Bronchial epithelial cell (primary cell): ENCODE data around the gene MICU1. TPM values are rescaled to one million over a fixed set of nuclear protein-coding genes. Genes with fewer than 3 reads are reported as not detected.

ENCODE experiments used
- DNase-seq: peaks from one replicate; pipeline ENCODE4 v3.0.0-alpha.2; 2010; ENCODE audit warnings: low read depth
- FAIRE-seq: peaks from 2 replicates; lab custom pipeline; 2011; peaks lifted over from hg19 to GRCh38; lab: Jason Lieb, UNC
- H3K27me3 ChIP-seq: 2 replicates; pipeline ENCODE4 v1.5.1; 2011; ENCODE audit warnings: low read length; ENCODE audit not compliant: control insufficient read depth, insufficient read depth
- H3K36me3 ChIP-seq: 2 replicates; pipeline ENCODE4 v1.5.1; 2011; ENCODE audit warnings: low read length; ENCODE audit not compliant: control insufficient read depth, insufficient read depth
- H3K4me3 ChIP-seq: 2 replicates; pipeline ENCODE4 v1.5.1; 2011; ENCODE audit warnings: mild to moderate bottlenecking, low read depth, low read length, control low read depth
- CTCF ChIP-seq: IDR thresholded peaks from 2 replicates; pipeline ENCODE4 v1.5.1; 2011; ENCODE audit warnings: mild to moderate bottlenecking, moderate library complexity, low read length, control low read depth, inconsistent platforms; ENCODE audit not compliant: insufficient read depth, severe bottlenecking
- total RNA-seq: library from RNA; depleted of rRNA; stranded (reverse); fragments of >200 nt; gene quantifications from 2 replicates; pipeline ENCODE4 v1.2.1, GENCODE V29; 2014

Gene MICU1
- total RNA-seq, 1 donor from 2014 or later: 20.8 TPM

- no peak for DNase-seq
- no peak for FAIRE-seq
- no peak for TF ChIP-seq CTCF
- Histone ChIP-seq H3K4me3 (no peak overlapping the region), H3K27me3 (no peaks in the 10 kb centered on the region), H3K36me3 (no peaks in the 10 kb centered on the region)
Observed at GRCh38 chr10:72663971-72664370, 38.1 kb upstream of the MICU1 start.

- Histone ChIP-seq H3K27me3 (no peaks in the 10 kb centered on the region), H3K4me3 (no peak overlapping the region), H3K36me3 (no peaks in the 10 kb centered on the region)
- FAIRE-seq (no peak), DNase-seq (no peak)
- TF ChIP-seq CTCF: no peak
Observed at GRCh38 chr10:72661431-72661830, 35.6 kb upstream of the MICU1 start.

DNA sequence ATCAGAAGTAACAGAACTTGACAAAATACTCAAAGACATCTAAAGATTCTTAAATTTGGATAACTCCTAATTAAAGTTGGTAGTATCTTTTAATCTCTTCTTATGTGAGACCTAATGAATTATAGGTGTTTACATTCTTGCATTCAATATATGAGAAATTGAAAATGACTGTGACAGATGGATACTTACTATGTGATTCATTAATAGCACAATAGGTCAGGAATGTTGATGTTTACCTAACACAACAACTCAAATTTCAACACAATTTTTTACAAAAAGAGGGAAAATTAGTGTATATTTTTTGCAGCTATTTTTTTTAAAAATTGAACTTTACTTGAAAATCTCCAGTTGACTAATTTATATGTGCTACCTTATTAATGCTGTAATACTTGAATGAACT is 34.3 kb upstream of the MICU1 start:
- H3K36me3 ChIP-seq: no peaks in the 10 kb centered on the region
- FAIRE-seq (no peak), DNase-seq (peak; percentile 46)
- TF ChIP-seq CTCF: no peak
- H3K4me3 ChIP-seq: no peak overlapping the region
- H3K27me3 ChIP-seq: no peaks in the 10 kb centered on the region

- no peak for FAIRE-seq
Observed at GRCh38 chr10:72659694-72660093, 33.8 kb upstream of the MICU1 start.

GRCh38 chr10:72658696-72659400 is 33.0 kb upstream of the MICU1 start:
- Histone ChIP-seq H3K36me3 (no peaks in the 10 kb centered on the region), H3K27me3 (no peaks in the 10 kb centered on the region), H3K4me3 (no peak overlapping the region)
- no peak for TF ChIP-seq CTCF
- DNase-seq (no peak), FAIRE-seq (no peak)

More at GRCh38 chr10:72659694-72660093, 33.8 kb upstream of the MICU1 start:
- H3K27me3 ChIP-seq: no peaks in the 10 kb centered on the region
- H3K36me3 ChIP-seq: no peaks in the 10 kb centered on the region
- no peak for DNase-seq
- H3K4me3 ChIP-seq: no peak overlapping the region
- TF ChIP-seq CTCF: no peak

DNA sequence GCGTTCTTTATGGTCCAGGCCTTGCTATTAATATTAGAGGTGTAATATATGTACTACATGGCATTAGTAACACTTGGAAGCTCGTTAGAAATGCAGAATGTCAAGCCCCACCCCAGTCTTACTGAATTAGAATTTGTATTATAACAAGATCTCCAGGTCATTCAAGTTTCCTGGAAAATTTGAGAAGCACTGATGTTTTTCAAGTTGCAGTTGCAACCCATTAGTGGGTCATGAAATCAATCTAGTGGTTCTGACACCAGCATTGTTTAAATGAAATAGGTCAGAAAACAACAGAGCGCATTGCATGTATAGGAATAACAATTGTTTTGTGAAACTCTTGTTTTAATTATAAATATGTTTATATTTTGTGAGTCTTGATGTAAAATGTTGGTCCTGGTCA is 28.8 kb upstream of the MICU1 start:
- Histone ChIP-seq H3K36me3 (no peaks in the 10 kb centered on the region), H3K4me3 (no peak overlapping the region), H3K27me3 (no peaks in the 10 kb centered on the region)
- FAIRE-seq (no peak), DNase-seq (no peak)
- TF ChIP-seq CTCF: no peak
